GM12873 (cell line): ENCODE measurements around the gene PREP.

Experiments
- TF ChIP-seq, protein P1 (sequence below): IDR thresholded peaks from 2 replicates; pipeline ENCODE4 v1.5.1; 2012; ENCODE audit warnings: low read depth, mild to moderate bottlenecking, moderate library complexity, low read length, control low read depth; ENCODE audit not compliant: insufficient read depth; ENCODE audit errors: missing control alignments

Gene PREP

DNA sequence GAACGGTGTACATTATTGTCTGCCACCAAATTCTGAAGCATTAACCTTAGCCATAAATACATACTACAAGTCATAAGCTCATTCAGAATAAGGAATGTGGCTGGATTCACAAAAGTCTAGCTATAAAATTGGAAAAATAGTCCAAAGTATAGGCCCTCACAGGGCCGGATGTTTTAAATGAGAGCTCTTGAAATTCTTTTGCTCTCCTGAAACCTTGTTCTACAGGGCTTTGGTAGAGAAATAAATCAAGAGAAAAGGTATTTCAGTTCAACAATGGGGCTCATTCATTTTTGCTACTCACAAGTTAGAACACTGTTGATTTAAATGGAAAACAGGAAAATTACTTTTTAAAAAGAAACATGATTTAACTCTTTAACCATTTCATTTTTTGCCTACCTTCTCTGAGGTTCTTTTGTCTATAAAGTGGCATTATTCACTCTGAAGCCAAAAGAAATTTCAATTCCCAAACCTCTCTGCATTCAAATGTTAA is 58.0 kb downstream of the PREP start:
- TF ChIP-seq, protein P1, sequence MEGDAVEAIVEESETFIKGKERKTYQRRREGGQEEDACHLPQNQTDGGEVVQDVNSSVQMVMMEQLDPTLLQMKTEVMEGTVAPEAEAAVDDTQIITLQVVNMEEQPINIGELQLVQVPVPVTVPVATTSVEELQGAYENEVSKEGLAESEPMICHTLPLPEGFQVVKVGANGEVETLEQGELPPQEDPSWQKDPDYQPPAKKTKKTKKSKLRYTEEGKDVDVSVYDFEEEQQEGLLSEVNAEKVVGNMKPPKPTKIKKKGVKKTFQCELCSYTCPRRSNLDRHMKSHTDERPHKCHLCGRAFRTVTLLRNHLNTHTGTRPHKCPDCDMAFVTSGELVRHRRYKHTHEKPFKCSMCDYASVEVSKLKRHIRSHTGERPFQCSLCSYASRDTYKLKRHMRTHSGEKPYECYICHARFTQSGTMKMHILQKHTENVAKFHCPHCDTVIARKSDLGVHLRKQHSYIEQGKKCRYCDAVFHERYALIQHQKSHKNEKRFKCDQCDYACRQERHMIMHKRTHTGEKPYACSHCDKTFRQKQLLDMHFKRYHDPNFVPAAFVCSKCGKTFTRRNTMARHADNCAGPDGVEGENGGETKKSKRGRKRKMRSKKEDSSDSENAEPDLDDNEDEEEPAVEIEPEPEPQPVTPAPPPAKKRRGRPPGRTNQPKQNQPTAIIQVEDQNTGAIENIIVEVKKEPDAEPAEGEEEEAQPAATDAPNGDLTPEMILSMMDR = no peak

DNA sequence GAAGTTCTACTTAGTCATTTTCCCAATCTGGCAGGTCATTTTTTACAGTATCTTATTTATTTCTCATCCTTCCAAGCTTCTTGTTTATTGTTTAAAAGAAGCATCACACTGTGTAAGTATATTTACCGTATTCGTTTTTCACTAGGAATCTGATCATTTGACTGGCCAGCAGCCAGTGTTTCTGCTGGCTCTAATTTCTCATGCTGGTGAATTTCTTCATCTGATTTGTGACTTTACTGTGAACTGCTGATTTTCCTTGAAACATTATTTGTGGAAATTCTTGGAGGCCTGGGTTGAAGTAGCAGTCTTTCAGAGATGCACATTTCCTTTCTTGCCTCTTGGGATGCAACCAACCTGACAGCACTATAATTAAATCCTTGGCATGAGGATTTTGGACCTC is 65.9 kb downstream of the PREP start:
- TF ChIP-seq, protein P1 = no peak

DNA sequence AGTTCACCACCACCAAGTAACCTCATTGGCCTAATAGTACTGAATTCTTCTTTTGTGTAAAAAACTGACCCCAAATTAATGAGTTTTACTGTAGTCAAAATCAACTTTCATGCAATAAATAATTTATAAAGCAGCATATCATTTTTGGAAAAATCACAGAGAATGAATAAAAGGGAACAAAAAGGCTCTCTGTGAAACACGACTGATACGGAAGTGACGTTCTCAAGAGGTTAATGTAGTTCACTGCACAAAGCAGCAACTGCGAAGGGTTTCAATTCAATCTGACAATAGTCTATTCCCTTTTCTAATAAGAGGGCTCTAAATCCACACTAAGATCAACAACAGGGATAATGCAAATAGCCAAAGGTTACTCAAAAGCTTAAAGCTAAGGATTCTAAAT is 70.3 kb downstream of the PREP start:
- TF ChIP-seq, protein P1 = no peak

DNA sequence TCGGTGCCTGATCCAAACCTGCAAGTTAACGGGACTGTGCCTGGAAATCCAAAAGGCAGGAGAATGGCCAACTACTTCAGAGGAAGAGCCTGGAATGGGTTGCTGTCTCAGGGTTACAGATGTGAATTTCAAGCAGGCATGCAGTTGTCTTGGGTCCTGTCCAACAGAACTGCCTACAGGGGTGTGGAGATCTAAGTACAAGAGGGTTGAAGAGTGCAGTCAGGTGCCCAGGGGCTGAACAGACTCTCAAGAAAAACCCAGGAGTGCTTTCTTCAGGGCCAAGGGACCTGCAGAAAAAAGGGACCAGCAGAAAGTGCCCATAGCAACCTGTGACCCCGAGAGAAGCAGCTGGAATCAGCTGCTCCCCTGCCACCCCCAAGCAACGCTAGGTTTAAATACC is 71.0 kb downstream of the PREP start:
- TF ChIP-seq, protein P1 = no peak

DNA sequence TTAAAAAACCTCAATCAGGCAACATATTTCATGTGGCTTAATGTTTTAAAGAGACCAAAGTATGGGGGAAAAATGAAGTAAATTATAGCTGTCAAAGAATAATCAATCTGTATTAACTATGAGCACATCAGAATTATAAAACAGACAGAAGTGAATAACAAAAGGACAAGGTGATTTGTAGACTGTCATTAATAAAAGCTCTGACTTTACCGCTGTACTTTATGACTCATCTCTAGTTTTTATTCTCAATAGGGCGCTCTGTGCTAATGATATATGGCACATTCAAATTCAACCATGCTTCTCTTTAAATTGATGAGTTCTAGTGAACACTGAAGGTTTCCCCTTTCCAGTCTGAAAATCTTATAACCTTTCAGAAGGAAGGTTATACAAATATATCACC is 72.0 kb downstream of the PREP start:
- TF ChIP-seq, protein P1 = no peak

DNA sequence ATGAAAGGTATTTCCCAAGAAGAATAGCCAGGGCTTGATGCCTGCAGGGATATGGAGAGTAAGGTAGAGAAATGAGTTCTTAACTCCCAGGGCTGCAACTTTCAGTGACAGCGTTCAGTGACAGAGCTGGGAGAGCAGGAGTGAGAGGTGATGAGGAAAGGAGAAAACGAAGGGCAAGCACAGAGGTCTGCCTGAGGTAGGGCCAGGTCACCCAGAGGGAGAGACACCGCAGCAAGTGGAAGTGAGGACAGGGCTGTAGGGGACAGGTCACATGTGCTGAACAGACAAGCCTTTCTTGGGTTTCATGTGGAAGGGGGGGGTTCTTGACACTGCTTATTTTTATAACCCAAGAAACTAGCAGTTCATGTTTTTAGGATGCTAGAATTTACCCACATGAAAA is 72.5 kb downstream of the PREP start:
- TF ChIP-seq, protein P1 = no peak

DNA sequence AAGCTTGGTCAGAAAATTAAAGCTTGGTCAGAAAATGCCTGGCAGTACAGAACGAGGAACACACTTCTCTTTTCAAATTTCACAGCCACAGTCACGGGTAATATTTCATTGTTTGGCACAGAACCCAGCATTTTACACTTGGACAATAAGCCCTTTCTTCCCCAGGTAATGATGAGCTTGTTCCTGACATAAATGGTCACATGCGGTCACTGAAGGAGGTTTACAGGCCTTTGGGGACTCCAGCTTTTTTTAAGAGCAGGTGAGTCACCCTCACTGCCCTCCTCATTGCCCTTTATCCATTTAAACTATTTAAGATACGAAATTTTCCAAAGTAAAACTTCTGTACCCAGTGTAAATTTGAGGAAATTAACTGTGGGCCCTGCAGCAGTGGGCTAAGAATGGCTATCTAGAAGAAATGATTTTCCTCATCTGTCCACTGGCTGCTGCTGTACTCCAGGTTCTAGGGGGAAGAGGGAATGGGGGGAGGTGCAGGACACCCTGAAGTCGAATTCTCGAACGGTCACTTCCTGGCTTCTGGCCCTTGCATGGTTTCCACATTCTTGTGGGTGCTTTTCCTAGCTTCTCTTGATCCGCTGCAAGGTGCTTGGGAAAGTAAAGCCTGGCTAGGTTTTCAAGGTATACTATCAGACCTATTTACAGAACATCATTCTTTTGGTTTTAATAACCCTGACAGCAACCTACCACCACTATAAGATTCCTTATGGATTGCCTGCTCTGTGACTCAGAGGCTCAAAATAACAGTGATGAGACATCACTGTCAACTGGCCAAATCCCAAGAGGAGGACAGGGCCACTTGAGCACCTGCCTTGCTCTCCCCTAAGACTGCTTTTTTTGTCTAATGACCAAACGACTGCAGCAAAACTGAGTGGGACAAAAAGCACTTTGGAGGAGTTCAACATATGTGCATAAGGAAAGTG is 75.8 kb downstream of the PREP start:
- TF ChIP-seq, protein P1 = no peak
